ENCODE results near the gene PPL.
A peak's percentile ranks its signal among the peaks of the same experiment; 100 is the strongest.

PPL gene, protein sequence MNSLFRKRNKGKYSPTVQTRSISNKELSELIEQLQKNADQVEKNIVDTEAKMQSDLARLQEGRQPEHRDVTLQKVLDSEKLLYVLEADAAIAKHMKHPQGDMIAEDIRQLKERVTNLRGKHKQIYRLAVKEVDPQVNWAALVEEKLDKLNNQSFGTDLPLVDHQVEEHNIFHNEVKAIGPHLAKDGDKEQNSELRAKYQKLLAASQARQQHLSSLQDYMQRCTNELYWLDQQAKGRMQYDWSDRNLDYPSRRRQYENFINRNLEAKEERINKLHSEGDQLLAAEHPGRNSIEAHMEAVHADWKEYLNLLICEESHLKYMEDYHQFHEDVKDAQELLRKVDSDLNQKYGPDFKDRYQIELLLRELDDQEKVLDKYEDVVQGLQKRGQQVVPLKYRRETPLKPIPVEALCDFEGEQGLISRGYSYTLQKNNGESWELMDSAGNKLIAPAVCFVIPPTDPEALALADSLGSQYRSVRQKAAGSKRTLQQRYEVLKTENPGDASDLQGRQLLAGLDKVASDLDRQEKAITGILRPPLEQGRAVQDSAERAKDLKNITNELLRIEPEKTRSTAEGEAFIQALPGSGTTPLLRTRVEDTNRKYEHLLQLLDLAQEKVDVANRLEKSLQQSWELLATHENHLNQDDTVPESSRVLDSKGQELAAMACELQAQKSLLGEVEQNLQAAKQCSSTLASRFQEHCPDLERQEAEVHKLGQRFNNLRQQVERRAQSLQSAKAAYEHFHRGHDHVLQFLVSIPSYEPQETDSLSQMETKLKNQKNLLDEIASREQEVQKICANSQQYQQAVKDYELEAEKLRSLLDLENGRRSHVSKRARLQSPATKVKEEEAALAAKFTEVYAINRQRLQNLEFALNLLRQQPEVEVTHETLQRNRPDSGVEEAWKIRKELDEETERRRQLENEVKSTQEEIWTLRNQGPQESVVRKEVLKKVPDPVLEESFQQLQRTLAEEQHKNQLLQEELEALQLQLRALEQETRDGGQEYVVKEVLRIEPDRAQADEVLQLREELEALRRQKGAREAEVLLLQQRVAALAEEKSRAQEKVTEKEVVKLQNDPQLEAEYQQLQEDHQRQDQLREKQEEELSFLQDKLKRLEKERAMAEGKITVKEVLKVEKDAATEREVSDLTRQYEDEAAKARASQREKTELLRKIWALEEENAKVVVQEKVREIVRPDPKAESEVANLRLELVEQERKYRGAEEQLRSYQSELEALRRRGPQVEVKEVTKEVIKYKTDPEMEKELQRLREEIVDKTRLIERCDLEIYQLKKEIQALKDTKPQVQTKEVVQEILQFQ (N-terminal part only)

DNA sequence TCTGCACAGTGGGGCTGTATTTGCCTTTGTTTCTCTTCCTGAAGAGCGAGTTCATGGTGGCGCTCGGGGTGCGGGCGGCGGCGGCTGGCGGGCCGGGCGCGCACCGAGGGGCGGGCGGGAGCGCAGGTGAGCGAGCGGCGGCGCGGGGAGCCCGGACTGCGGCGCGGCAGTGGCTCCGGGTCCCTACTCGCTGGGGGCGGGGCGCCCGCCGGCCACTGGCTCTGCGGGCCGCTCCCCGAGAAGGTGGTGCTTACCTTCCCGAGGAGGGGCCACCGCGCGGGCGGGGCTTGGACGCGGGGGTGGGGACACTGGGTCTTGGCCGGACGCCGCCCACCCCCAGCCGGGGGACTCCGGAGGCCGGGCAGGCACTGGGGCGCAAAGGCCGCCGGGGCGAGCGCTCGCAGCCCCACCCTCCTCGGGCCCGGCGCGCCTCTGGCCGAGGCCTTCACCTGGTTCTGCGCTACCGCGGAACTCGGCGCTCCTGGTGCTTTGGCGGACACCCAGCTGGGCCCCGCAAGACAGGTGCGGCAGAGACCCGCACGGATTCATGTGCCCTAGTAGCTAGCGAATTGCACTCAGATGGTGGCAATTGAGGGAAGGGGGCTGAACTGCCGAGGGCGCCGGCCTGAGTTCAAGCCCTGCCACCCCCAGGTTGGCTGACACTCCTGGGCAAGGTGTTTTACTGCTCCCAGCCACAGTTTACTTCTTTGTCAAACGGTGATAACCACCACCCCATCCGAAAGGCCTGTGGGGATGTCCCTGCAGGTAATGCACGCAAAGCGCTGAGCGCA, at the start of gene PPL:
Gene PPL (minus strand): TSS at position 158 of the 791 bp plus-strand sequence. CDS start 103 bp downstream, at position 55.
- TF ChIP-seq, protein P1, sequence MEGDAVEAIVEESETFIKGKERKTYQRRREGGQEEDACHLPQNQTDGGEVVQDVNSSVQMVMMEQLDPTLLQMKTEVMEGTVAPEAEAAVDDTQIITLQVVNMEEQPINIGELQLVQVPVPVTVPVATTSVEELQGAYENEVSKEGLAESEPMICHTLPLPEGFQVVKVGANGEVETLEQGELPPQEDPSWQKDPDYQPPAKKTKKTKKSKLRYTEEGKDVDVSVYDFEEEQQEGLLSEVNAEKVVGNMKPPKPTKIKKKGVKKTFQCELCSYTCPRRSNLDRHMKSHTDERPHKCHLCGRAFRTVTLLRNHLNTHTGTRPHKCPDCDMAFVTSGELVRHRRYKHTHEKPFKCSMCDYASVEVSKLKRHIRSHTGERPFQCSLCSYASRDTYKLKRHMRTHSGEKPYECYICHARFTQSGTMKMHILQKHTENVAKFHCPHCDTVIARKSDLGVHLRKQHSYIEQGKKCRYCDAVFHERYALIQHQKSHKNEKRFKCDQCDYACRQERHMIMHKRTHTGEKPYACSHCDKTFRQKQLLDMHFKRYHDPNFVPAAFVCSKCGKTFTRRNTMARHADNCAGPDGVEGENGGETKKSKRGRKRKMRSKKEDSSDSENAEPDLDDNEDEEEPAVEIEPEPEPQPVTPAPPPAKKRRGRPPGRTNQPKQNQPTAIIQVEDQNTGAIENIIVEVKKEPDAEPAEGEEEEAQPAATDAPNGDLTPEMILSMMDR (IDR thresholded peaks at IDR 0.05; ENCODE audit: insufficient read depth, missing control alignments): no peak
- peak; percentile 47 for DNase-seq (ENCODE audit: insufficient read length, low spot score)
- FAIRE-seq: no peak

DNA sequence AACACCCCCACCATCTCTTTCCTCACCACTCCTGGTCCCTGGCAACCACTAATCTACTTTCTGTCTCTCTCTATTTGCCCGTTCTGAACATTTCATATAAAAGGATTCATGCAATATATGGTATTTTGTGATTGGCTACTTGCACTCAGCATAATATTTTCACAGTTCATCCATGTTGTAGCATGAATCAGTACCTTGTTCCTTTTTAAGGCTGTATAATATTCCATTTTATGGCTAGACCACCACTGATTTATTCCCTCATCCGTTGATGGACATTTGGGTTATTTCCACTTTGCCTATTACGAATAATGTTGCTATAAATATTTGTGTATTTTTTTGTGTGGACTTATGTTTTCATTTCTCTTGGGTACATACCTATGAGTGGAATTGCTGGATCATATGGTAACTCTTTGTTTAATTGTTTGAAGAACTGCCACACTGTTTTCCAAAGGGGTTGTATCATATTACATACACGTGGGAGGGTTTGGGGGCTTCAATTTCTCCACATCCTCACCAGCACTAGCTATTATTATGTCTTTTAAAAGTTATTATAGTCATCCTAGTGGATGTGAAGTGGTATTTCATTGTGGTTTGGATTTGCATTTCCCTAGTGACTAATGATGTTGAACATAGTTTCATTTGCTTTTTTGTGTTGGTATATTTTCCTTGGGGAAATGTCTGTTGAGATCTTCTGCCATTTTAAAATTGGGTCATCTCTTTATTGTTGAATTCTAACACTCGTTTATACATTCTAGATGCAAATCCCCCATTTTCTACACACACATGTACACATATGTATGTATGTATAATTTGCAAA, 47.4 kb upstream of the PPL start:
- TF ChIP-seq, protein P1 (IDR thresholded peaks at IDR 0.05; ENCODE audit: insufficient read depth, missing control alignments): no peak
- FAIRE-seq (no peak), DNase-seq (ENCODE audit: insufficient read length, low spot score) (no peak)

DNA sequence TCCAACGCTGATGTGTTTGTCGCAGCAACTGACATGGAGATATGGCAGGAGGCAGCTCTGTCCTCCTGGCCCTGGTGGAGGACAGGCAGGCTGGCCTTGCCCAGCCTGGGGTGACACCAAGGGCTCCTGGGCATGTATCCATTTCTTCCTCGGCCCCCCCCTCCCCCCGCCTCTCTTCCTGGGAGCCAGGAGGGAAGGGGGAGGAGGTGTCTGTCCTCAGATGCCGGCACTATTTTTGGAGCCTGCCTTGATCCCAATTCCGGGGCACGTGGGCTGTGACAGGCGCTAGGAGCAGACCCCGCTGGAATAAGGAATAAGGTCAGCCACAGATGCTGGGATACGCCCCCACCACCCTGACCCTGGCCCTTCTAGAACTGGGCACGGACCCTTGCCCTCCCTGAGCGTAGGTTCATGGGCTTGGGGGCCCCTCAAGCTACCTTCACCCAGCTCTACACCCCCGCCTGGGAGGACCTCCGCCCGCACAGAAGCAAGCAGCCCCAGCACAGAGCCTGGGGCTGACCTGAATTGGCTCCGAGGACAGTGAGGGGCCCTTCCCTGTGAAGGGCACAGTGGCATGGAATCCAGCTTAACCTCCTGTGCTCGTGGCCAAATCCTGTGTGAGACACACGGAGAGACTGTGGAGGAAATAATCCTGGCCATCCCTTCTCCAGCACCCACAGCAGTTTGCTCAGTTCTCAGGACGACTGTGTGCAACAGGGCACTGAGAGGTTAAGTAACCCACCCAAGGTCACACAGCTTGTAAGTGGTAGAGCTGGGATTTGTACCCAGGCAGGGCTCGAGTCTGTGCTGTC, 45.3 kb upstream of the PPL start:
- FAIRE-seq (no peak), DNase-seq (ENCODE audit: insufficient read length, low spot score) (no peak)
- TF ChIP-seq, protein P1 (IDR thresholded peaks at IDR 0.05; ENCODE audit: insufficient read depth, missing control alignments): no peak

DNA sequence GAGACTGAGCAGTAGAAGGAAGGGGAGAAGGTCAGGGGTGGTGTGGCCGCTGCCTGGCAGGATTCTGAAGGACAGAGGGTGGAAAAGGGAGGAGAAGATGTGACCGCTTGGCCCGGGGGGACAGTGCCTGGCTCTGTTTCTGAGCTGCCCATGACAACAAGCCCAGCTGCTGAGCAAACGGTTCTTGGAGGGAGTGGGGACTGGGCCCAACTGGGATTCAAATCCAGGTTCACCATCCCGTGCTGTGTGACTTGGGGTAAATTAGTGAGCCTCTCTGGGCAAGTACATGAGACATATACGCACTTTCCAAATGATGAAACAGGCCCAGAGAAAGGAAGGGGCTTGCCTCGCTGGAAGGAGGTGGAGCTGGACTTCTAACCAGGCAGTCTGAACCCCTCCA, 44.5 kb upstream of the PPL start:
- TF ChIP-seq, protein P1 (IDR thresholded peaks at IDR 0.05; ENCODE audit: insufficient read depth, missing control alignments): no peak
- FAIRE-seq: no peak
- DNase-seq (ENCODE audit: insufficient read length, low spot score): no peak

DNA sequence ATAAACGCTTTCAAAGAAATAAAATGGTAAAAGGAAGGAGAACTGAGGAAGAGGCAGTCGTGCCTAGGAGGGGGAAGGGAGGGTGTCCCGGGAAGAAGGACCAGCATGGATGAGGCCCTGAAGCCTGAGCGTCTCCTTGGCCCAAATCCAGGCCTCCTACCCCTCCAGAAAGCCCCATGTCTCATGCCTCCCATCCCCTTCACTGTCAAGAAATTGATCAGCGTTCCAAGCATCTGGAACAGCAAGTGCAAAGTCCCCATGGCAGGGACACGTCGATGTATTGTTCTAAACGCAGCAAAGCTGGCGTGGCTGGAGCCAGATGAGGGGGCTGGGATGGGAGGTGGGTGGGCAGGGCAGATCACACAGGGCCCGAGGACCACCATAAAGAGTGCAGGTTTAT, 43.7 kb upstream of the PPL start:
- TF ChIP-seq, protein P1 (IDR thresholded peaks at IDR 0.05; ENCODE audit: insufficient read depth, missing control alignments): no peak
- FAIRE-seq (no peak), DNase-seq (ENCODE audit: insufficient read length, low spot score) (no peak)

Measured in D721Med (cell line).